ENCODE measurements around the gene CD82. TPM values are rescaled to one million over a fixed set of nuclear protein-coding genes. Genes with fewer than 3 reads are reported as not detected.

CD82 gene
- total RNA-seq, 1 donor from 2014 or later, result 144 TPM

DNA sequence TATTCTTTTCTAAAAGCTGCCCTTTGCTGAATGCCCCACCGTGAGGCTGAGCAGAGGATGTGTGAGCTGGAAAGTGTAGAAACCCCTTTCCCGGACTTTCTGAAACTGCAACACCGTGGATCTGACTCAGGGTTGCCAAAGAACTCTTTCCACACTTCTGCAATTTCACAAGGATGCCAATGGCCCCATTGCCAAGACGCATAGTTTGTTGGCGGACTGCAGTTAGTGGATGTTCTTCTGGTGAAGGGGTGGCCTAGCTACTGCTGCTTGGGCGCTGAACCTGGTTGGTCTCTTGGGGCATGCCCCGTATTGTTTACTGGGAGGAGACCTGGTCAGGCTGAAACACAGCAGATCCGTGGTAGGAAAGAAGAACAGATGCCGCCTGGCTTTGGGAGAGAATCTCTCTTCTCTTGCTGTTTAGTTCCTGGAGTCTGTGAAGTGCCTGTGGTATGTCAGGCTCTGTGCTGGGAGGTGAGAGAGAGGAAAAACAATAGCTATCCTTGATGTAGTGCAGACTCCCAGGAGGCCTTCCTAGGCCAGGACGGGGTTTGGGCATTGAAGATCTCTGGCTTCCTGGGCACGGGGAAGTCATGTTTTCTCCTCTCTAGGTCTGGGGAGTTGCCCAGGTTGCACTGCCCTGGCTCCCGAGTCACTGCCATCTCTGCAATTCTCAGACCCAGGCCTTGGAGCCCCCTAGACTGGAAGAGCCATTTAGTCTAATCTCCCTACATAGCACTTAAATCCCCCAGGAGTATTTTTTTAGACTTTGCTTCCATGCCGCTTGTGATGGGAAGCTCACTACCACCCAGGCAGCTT is 26.9 kb downstream of the CD82 start:
- Histone ChIP-seq H3K27ac (peak overlapping the region; percentile 65), H3K36me3 (peaks cover 17% of the 10 kb centered on the region), H3K27me3 (no peaks in the 10 kb centered on the region), H3K4me1 (peaks cover 35% of the 10 kb centered on the region), H3K9me3 (no peaks in the 10 kb centered on the region), H3K4me3 (no peak overlapping the region)
- intact Hi-C loops (cut with DNase I), result no loop called here
- ATAC-seq, result peak; percentile 68
- DNase-seq, result no peak
- TF ChIP-seq, protein P1, sequence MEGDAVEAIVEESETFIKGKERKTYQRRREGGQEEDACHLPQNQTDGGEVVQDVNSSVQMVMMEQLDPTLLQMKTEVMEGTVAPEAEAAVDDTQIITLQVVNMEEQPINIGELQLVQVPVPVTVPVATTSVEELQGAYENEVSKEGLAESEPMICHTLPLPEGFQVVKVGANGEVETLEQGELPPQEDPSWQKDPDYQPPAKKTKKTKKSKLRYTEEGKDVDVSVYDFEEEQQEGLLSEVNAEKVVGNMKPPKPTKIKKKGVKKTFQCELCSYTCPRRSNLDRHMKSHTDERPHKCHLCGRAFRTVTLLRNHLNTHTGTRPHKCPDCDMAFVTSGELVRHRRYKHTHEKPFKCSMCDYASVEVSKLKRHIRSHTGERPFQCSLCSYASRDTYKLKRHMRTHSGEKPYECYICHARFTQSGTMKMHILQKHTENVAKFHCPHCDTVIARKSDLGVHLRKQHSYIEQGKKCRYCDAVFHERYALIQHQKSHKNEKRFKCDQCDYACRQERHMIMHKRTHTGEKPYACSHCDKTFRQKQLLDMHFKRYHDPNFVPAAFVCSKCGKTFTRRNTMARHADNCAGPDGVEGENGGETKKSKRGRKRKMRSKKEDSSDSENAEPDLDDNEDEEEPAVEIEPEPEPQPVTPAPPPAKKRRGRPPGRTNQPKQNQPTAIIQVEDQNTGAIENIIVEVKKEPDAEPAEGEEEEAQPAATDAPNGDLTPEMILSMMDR (IDR thresholded peaks at IDR 0.05), result no peak

DNA sequence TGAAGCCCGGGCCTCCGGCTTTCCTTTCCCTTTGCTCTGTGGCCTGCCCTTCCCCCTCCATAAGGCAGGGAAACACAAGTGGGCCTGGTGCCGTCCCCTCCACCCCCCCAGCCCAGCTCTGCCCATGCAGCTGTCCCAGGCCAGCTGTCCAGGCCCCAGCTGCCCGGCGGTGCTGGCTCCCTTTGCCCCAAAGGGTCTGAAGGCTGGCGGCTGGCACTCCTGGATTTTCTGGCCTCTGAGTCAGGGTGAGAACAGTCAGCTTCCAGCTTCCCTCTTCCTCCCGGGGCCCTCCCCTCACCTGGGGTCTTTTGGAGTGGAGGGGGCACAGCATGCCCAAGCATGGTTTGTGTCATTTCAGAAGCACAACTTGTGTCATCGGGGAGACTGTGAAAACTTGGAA is 27.8 kb downstream of the CD82 start:
- Histone ChIP-seq H3K27ac (peak overlapping the region; percentile 65), H3K36me3 (peaks cover 8% of the 10 kb centered on the region), H3K27me3 (no peaks in the 10 kb centered on the region), H3K9me3 (no peaks in the 10 kb centered on the region), H3K4me3 (no peak overlapping the region), H3K4me1 (peaks cover 44% of the 10 kb centered on the region)
- DNase-seq, result no peak
- no peak for ATAC-seq
- TF ChIP-seq, protein P1 (IDR thresholded peaks at IDR 0.05), result no peak
- intact Hi-C loops (cut with DNase I), result no loop called here

DNA sequence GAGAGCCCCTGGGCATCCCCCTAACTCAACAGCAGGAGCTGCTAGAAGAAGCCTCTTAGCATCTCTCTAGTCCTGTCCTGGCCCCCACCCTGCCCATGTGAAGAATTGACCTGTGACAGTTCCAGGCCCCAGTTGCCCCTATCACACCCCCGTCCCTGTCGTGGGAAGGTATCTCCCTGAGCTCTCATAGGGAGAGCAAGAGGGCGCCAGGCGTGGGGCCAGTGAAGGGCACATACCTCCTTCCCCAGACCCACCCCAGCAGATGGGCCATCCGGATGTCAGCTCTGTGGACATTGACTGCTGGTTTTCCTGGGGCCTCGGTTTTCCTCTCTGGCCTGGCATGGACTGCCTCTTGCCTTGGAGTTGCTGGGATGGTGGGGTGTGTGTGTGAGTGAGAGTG is 29.5 kb downstream of the CD82 start:
- Histone ChIP-seq H3K27me3 (no peaks in the 10 kb centered on the region), H3K4me1 (peaks cover 48% of the 10 kb centered on the region), H3K9me3 (no peaks in the 10 kb centered on the region), H3K36me3 (no peaks in the 10 kb centered on the region), H3K27ac (peak overlapping the region; percentile 74), H3K4me3 (no peak overlapping the region)
- TF ChIP-seq, protein P1 (IDR thresholded peaks at IDR 0.05), result no peak
- ATAC-seq (no peak), DNase-seq (no peak)
- intact Hi-C loops (cut with DNase I), result no loop called here

DNA sequence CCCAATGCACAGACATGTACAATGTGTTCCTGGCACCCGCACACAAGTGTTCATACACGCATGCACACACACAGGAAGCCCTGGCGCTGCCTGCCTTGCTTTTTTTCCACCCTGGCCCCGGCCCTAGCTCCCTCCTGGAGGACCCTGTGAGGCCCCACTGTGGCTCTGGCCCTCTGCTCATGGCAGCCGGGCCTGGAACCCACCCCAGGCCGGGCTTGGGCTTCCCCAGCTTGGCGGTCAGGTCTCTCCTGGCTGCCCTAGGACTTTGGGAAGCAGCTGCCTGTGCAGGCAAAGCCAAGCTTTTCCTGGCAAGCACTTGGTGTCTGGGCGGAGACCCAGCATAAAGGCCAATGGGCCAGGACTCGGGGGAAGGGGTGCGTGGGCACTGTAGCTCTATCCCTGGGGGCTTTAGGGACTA is 30.5 kb downstream of the CD82 start:
- intact Hi-C loops (cut with DNase I), result no loop called here
- H3K27ac ChIP-seq, result peak overlapping the region; percentile 74
- H3K36me3 ChIP-seq, result no peaks in the 10 kb centered on the region
- TF ChIP-seq, protein P1 (IDR thresholded peaks at IDR 0.05), result no peak
- DNase-seq (no peak), ATAC-seq (peak; percentile 10)
- H3K4me1 ChIP-seq, result peaks cover 51% of the 10 kb centered on the region
- no peak overlapping the region for H3K4me3 ChIP-seq
- no peaks in the 10 kb centered on the region for H3K27me3 ChIP-seq
- no peaks in the 10 kb centered on the region for H3K9me3 ChIP-seq

DNA sequence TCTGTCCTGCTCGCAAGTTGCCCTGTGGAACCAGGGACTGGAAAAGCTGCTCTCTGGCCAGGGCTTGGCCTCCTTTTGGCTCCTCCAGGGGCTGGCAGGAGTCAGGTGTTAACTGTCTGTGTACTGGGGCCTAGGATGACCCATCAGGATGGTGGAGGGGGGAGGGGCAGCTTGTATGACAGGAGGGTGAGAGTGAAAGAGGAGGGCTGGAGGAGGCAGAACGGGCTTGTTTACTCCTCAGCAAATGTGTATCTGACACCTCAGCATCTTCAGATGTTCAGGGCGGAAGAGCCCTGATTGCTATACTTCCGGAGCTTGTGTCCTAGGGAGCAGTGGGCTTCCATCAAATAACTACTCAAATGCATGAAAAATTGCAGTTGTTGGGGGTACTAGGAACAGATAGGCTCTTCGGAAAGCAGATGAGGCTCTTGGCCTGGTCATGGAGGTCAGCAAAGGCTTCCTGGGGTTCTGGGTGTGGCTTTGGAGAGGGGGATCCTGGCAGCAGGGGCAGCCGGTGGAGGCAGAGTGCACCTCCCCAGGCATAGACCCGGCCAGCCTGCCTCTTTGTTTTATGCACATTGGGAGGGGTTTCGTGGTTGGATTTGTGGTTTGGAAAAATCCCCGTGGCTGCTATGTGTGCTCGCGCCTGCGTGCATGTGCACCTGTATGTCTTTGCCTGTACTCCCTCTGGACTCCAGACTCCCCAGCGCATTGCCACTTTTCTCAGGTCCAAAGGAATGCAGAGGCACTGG is 31.2 kb downstream of the CD82 start:
- intact Hi-C loops (cut with DNase I), result no loop called here
- no peak for DNase-seq
- TF ChIP-seq, protein P1 (IDR thresholded peaks at IDR 0.05), result no peak
- Histone ChIP-seq H3K27me3 (no peaks in the 10 kb centered on the region), H3K4me3 (no peak overlapping the region), H3K4me1 (peaks cover 55% of the 10 kb centered on the region), H3K27ac (peak overlapping the region; percentile 74), H3K36me3 (no peaks in the 10 kb centered on the region), H3K9me3 (no peaks in the 10 kb centered on the region)
- peak; percentile 2 for ATAC-seq

Measured in upper lobe of right lung (tissue), 1 donor.